GM12878 (cell line): Measurements from ENCODE around the gene EMID1. TPM values are rescaled to one million over a fixed set of nuclear protein-coding genes. Genes with fewer than 3 reads are reported as not detected.
A peak's percentile ranks its signal among the peaks of the same experiment; 100 is the strongest.

ENCODE experiments used
- ATF2 ChIP-seq: IDR thresholded peaks from 2 replicates; pipeline ENCODE4 v1.6.1; 2012; ENCODE audit warnings: low read length, inconsistent platforms
- BCL11A ChIP-seq: IDR thresholded peaks from 2 replicates; pipeline ENCODE4 v1.6.1; 2011; ENCODE audit warnings: low read depth, low read length
- CBX3 ChIP-seq: fragments of 200-600 bp; sonication (generic); IDR thresholded peaks from 2 replicates; pipeline ENCODE4 v1.6.1; 2016; ENCODE audit warnings: low read depth, borderline replicate concordance
- CHD2 ChIP-seq: IDR thresholded peaks from 2 replicates; pipeline ENCODE4 v1.6.1; 2011; ENCODE audit warnings: low read depth, low read length, improper control_type of control experiment, borderline replicate concordance
- ELK1 ChIP-seq: IDR thresholded peaks from 2 replicates; pipeline ENCODE4 v1.6.1; 2012; ENCODE audit warnings: low read depth, low read length, improper control_type of control experiment
- EP300 ChIP-seq, 2 experiments: fragments of 150-350 bp in 1 of 2; IDR thresholded peaks; 2 replicates each; pipeline ENCODE4 v1.6.1; 2011 to 2012; ENCODE audit warnings: low read depth in 2 of 2, low read length in 2 of 2, borderline replicate concordance in 1 of 2, improper control_type of control experiment in 1 of 2, inconsistent platforms in 1 of 2; ENCODE audit not compliant: control insufficient read depth in 1 of 2
- ESRRA ChIP-seq: IDR thresholded peaks from 2 replicates; pipeline ENCODE4 v1.6.1; 2012; ENCODE audit warnings: mild to moderate bottlenecking, low read length, improper control_type of control experiment
- HDAC6 ChIP-seq: fragments of 200-600 bp; sonication (generic); IDR thresholded peaks from one replicate; pipeline ENCODE4 v1.8.0; 2017; ENCODE audit warnings: antibody characterized with exemption; ENCODE audit not compliant: unreplicated experiment
- KLF5 ChIP-seq: fragments of 450-650 bp; IDR thresholded peaks from 2 replicates; pipeline ENCODE4 v1.6.1; 2014; ENCODE audit warnings: mild to moderate bottlenecking; ENCODE audit not compliant: partially characterized antibody
- NR2C1 ChIP-seq: fragments of 450-650 bp; IDR thresholded peaks from 2 replicates; pipeline ENCODE4 v1.6.1; 2017; ENCODE audit warnings: antibody characterized with exemption, mild to moderate bottlenecking, moderate library complexity
- RAD51 ChIP-seq: fragments of 450-650 bp; IDR thresholded peaks from 2 replicates; pipeline ENCODE4 v1.6.1; 2016; ENCODE audit warnings: moderate library complexity, mild to moderate bottlenecking, inconsistent platforms
- REST ChIP-seq: IDR thresholded peaks from 2 replicates; pipeline ENCODE4 v1.6.1; 2012; ENCODE audit warnings: mild to moderate bottlenecking, low read depth, low read length
- RUNX3 ChIP-seq: IDR thresholded peaks from 2 replicates; pipeline ENCODE4 v1.6.1; 2012; ENCODE audit warnings: low read length, inconsistent platforms
- SIN3A ChIP-seq: IDR thresholded peaks from 2 replicates; pipeline ENCODE4 v1.6.1; 2012; ENCODE audit warnings: low read depth, low read length, improper control_type of control experiment
- SMAD1 ChIP-seq: fragments of 450-650 bp; IDR thresholded peaks from 2 replicates; pipeline ENCODE4 v1.6.1; 2018; ENCODE audit warnings: mild to moderate bottlenecking, low read depth; ENCODE audit not compliant: partially characterized antibody
- SUPT20H ChIP-seq: IDR thresholded peaks from 2 replicates; pipeline ENCODE4 v1.6.1; 2011; ENCODE audit warnings: low read depth, mild to moderate bottlenecking, low read length, moderate library complexity, borderline replicate concordance; ENCODE audit not compliant: control insufficient read depth
- SUZ12 ChIP-seq: fragments of 200-600 bp; sonication (generic); IDR thresholded peaks from one replicate; pipeline ENCODE4 v1.6.1; 2018; ENCODE audit warnings: antibody characterized with exemption, mild to moderate bottlenecking; ENCODE audit not compliant: unreplicated experiment
- TBL1XR1 ChIP-seq: IDR thresholded peaks from 2 replicates; pipeline ENCODE4 v1.6.1; 2012; ENCODE audit warnings: low read depth, low read length, improper control_type of control experiment
- TCF12 ChIP-seq: IDR thresholded peaks from 2 replicates; pipeline ENCODE4 v1.6.1; 2011; ENCODE audit warnings: low read depth, mild to moderate bottlenecking, low read length
- ZBTB40 ChIP-seq: fragments of 450-650 bp; IDR thresholded peaks from 2 replicates; pipeline ENCODE4 v1.6.1; 2016; ENCODE audit warnings: mild to moderate bottlenecking, moderate library complexity, borderline replicate concordance
- polyA plus RNA-seq, 11 experiments: library from polyadenylated mRNA; depleted of rRNA in 4 of 11; unstranded in 6 of 11; stranded (reverse) in 5 of 11; fragments of >200 nt; fragmentation: Nextera tagmentation in 4 of 11; fragmentation: Illumina TruSeq in 1 of 11; extraction: Ambion mirVana in 4 of 11; extraction: Trizol in 1 of 11; gene quantifications; 1 replicate in 1 of 11; 2 replicates in 10 of 11; pipeline versions ENCODE4 v1.2.1 to v1.2.3, GENCODE V29; 2011 to 2016; ENCODE audit warnings: inconsistent platforms in 2 of 11, missing spikeins in 2 of 11, low read depth in 1 of 11
- total RNA-seq, 4 experiments: library from RNA; depleted of rRNA in 3 of 4; stranded (reverse); fragments of >200 nt in 3 of 4; fragmentation: Illumina TruSeq in 1 of 4; extraction: Trizol in 1 of 4; gene quantifications; 2 replicates each; pipeline versions ENCODE4 v1.2.1 to v1.2.3, GENCODE V29; 2013 to 2021

EMID1 gene
- total and polyA plus RNA-seq, 10 of the 15 experiments (the other 5 are each of a cell fraction or from before 2014, with no cell fraction given): 1.2 to 60.3 (median 12.0) TPM

GRCh38 chr22:29267858-29268510 is 62.3 kb downstream of the EMID1 start, which contains the start of the genes EWSR1 and RHBDD3 (continued):
- TF ChIP-seq NR2C1 (peak; percentile 90), HDAC6 (no peak), SUPT20H (peak; percentile 43; the same call in 1 of the 2 replicates), TBL1XR1 (peak; percentile 65; the same call in 1 of the 2 replicates), ELK1 (no peak; the same call in 1 of the 2 replicates), RAD51 (peak; percentile 59), KLF5 (peak; percentile 100), REST (0 out of 2 replicates have a peak, but pooled peaks have one; percentile 22), RUNX3 (peak; percentile 51; the same call in 1 of the 2 replicates), ZBTB40 (peak; percentile 53; the same call in 1 of the 2 replicates), ESRRA (no peak), BCL11A (0 out of 2 replicates have a peak, but pooled peaks have one; percentile 36), TCF12 (peak; percentile 77), SMAD1 (peak; percentile 50), SUZ12 (no peak), EP300 (IDR thresholded peaks at IDR 0.05; ENCODE audit: borderline replicate concordance in 1 of 2, control insufficient read depth in 1 of 2, low read depth in 2 of 2, low read length in 2 of 2) (no peak), ATF2 (no peak), SIN3A (peak; percentile 67; the same call in 1 of the 2 replicates), CBX3 (no peak), CHD2 (peak; percentile 89)
